Neural cell (in vitro differentiated cells): ENCODE measurements around the gene C1orf50. TPM values are rescaled to one million over a fixed set of nuclear protein-coding genes. Genes with fewer than 3 reads are reported as not detected.

ENCODE experiments used
- H2AFZ ChIP-seq: fragments of 200-600, 300-800 bp; sonication (generic), shearing (Covaris generic); 2 replicates; pipeline ENCODE4 v1.6.0; 2014; ENCODE audit warnings: low read depth, mild to moderate bottlenecking, antibody characterized with exemption, low read length, moderate library complexity
- H3F3A ChIP-seq: fragments of 200-600 bp; shearing (Covaris generic); 2 replicates; pipeline ENCODE4 v1.6.1; 2016; ENCODE audit warnings: mild to moderate bottlenecking, moderate library complexity, mixed read lengths, antibody characterized with exemption, low read length; ENCODE audit not compliant: insufficient read depth, poor library complexity, severe bottlenecking
- H3K27ac ChIP-seq: fragments of 200-600, 300-800 bp; sonication (generic), shearing (Covaris generic); 2 replicates; pipeline ENCODE4 v1.5.1; 2014; ENCODE audit warnings: mild to moderate bottlenecking, low read length, moderate library complexity
- H3K27me3 ChIP-seq: fragments of 300-800, 200-600 bp; sonication (generic), shearing (Covaris generic); 2 replicates; pipeline ENCODE4 v1.6.0; 2014; ENCODE audit warnings: mild to moderate bottlenecking, low read depth, low read length, moderate library complexity; ENCODE audit not compliant: insufficient read depth
- H3K36me3 ChIP-seq: fragments of 300-800, 200-600 bp; sonication (generic), shearing (Covaris generic); 2 replicates; pipeline ENCODE4 v1.5.1; 2014; ENCODE audit warnings: mild to moderate bottlenecking, antibody characterized with exemption, low read length, moderate library complexity; ENCODE audit not compliant: insufficient read depth
- H3K4me2 ChIP-seq: fragments of 300-800, 200-600 bp; sonication (generic), shearing (Covaris generic); 2 replicates; pipeline ENCODE4 v1.6.0; 2014; ENCODE audit warnings: mild to moderate bottlenecking, low read length
- H3K4me3 ChIP-seq: fragments of 300-800, 200-600 bp; sonication (generic), shearing (Covaris generic); 2 replicates; pipeline ENCODE4 v1.5.1; 2014; ENCODE audit warnings: mild to moderate bottlenecking, low read length, moderate library complexity
- H3K79me2 ChIP-seq: fragments of 200-600 bp; shearing (Covaris generic); replicated peaks from 2 replicates; pipeline ENCODE4 v1.6.0; 2014; ENCODE audit warnings: mild to moderate bottlenecking, low read length, moderate library complexity; ENCODE audit not compliant: insufficient read depth
- H3K9ac ChIP-seq: fragments of 300-800, 200-600 bp; sonication (generic), shearing (Covaris generic); 2 replicates; pipeline ENCODE4 v1.6.1; 2016; ENCODE audit warnings: mild to moderate bottlenecking, low read length, mixed read lengths
- H3K9me2 ChIP-seq: fragments of 200-600 bp; shearing (Covaris generic); 2 replicates; pipeline ENCODE4 v1.6.1; 2016; ENCODE audit warnings: mild to moderate bottlenecking, low read length, mixed read lengths; ENCODE audit not compliant: insufficient read depth
- H3K9me3 ChIP-seq: fragments of 200-600, 300-800 bp; sonication (generic), shearing (Covaris generic); 2 replicates; pipeline ENCODE4 v1.6.1; 2016; ENCODE audit warnings: mild to moderate bottlenecking, mixed run types, low read length, moderate library complexity, mixed read lengths
- H4K20me1 ChIP-seq: fragments of 200-600 bp; shearing (Covaris generic); 2 replicates; pipeline ENCODE4 v1.6.1; 2016; ENCODE audit warnings: mild to moderate bottlenecking, mixed run types; ENCODE audit not compliant: insufficient read depth
- EP300 ChIP-seq: fragments of 450-650 bp; conservative IDR thresholded peaks from 2 replicates; pipeline ENCODE4 v1.6.1; 2014; ENCODE audit warnings: antibody characterized with exemption, mild to moderate bottlenecking, moderate library complexity; ENCODE audit not compliant: poor library complexity, severe bottlenecking
- EZH2 ChIP-seq: fragments of 200-600, 300-800 bp; shearing (Covaris generic), sonication (generic); IDR thresholded peaks from 2 replicates; pipeline ENCODE4 v1.6.1; 2014; ENCODE audit warnings: antibody characterized with exemption, low read length, borderline replicate concordance, mild to moderate bottlenecking; ENCODE audit not compliant: insufficient read depth, poor library complexity, severe bottlenecking
- MXI1 ChIP-seq: fragments of 450-650 bp; conservative IDR thresholded peaks from 2 replicates; pipeline ENCODE4 v1.6.1; 2014; ENCODE audit warnings: antibody characterized with exemption, mild to moderate bottlenecking; ENCODE audit not compliant: poor library complexity, severe bottlenecking
- POLR2AphosphoS5 ChIP-seq: IDR thresholded peaks from 2 replicates; pipeline ENCODE4 v1.6.1; 2012
- RAD21 ChIP-seq: fragments of 450-650 bp; conservative IDR thresholded peaks from 2 replicates; pipeline ENCODE4 v1.6.1; 2014; ENCODE audit warnings: antibody characterized with exemption, mild to moderate bottlenecking, moderate library complexity
- SMC3 ChIP-seq: fragments of 450-650 bp; conservative IDR thresholded peaks from 2 replicates; pipeline ENCODE4 v1.6.1; 2014; ENCODE audit warnings: antibody characterized with exemption, mild to moderate bottlenecking, moderate library complexity; ENCODE audit not compliant: poor library complexity
- TAF1 ChIP-seq: IDR thresholded peaks from 2 replicates; pipeline ENCODE4 v1.6.1; 2012; ENCODE audit warnings: low read depth
- polyA plus RNA-seq: library from polyadenylated mRNA; depleted of rRNA; stranded (reverse); fragments of >200 nt; gene quantifications from 2 replicates; pipeline ENCODE4 v1.2.3, GENCODE V29; 2014
- TF ChIP-seq, protein P1 (sequence below): fragments of 450-650 bp; IDR thresholded peaks from 2 replicates; pipeline ENCODE4 v1.5.1; 2014; ENCODE audit warnings: antibody characterized with exemption, mild to moderate bottlenecking, moderate library complexity; ENCODE audit not compliant: poor library complexity, severe bottlenecking
- TF ChIP-seq, protein P2 (sequence below): IDR thresholded peaks from 2 replicates; pipeline ENCODE4 v1.6.1; 2012; ENCODE audit warnings: borderline replicate concordance

C1orf50 gene
- polyA plus RNA-seq, 1 donor from 2014 or later = 26.7 TPM

DNA sequence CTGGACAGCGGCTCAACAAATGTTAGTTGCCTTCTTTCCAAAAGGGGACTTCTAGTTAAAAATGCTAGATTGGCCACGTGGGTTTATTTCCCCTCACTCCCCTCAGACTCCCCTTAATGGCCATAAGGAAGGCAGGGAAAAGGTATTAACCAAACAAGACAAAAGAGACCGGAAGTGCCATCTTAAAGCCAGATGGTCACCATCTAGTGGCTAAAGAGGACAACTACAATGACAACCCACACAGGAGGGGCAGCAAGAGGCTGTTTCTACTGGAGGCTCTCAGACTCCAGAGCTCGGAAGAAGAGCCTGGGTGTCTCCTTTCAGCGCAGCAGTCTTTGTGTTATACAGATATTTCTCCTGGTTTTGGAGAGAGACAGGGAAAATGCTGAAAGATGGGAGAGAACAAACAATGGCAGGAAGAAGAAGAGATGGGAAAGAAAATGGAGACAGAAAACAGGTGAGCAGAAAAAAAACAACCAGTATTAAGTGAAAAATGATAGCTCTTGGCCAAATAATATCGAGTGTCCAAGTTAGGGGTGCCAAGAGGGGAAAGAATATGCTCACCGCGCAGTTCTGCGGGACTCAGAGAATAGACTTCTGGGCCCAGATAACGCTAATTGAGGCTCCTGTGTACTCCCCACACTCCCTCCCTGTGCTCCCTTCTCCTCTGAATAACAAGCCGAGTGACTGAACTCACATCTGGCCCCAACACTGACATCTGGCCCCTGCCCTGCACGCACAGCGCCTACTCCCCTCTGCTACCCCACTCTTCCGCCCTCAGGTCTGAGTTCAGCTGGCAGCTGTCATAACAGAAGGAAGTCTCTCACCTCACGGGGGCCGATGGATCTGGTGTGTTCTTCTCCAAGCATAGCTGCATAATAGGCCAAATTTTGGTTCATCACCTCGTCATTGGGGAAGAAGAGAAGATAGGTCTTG lies 9.8 kb upstream of the C1orf50 start:
- Histone ChIP-seq H3K27ac (no peak overlapping the region), H3K9ac (no peak overlapping the region), H3F3A (no peaks in the 10 kb centered on the region), H3K4me2 (no peak overlapping the region), H2AFZ (no peak overlapping the region), H3K9me2 (no peaks in the 10 kb centered on the region), H3K9me3 (peaks cover under 1% of the 10 kb centered on the region), H4K20me1 (no peaks in the 10 kb centered on the region), H3K36me3 (peaks cover 12% of the 10 kb centered on the region), H3K4me3 (no peak overlapping the region), H3K79me2 (no peaks in the 10 kb centered on the region), H3K27me3 (no peaks in the 10 kb centered on the region)
- TF ChIP-seq, protein P1, sequence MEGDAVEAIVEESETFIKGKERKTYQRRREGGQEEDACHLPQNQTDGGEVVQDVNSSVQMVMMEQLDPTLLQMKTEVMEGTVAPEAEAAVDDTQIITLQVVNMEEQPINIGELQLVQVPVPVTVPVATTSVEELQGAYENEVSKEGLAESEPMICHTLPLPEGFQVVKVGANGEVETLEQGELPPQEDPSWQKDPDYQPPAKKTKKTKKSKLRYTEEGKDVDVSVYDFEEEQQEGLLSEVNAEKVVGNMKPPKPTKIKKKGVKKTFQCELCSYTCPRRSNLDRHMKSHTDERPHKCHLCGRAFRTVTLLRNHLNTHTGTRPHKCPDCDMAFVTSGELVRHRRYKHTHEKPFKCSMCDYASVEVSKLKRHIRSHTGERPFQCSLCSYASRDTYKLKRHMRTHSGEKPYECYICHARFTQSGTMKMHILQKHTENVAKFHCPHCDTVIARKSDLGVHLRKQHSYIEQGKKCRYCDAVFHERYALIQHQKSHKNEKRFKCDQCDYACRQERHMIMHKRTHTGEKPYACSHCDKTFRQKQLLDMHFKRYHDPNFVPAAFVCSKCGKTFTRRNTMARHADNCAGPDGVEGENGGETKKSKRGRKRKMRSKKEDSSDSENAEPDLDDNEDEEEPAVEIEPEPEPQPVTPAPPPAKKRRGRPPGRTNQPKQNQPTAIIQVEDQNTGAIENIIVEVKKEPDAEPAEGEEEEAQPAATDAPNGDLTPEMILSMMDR = peak; percentile 67
- TF ChIP-seq RAD21 (peak; percentile 50), EP300 (no peak), MXI1 (no peak), TAF1 (no peak), SMC3 (peak; percentile 69), POLR2AphosphoS5 (no peak), EZH2 (no peak)
- TF ChIP-seq, protein P2, sequence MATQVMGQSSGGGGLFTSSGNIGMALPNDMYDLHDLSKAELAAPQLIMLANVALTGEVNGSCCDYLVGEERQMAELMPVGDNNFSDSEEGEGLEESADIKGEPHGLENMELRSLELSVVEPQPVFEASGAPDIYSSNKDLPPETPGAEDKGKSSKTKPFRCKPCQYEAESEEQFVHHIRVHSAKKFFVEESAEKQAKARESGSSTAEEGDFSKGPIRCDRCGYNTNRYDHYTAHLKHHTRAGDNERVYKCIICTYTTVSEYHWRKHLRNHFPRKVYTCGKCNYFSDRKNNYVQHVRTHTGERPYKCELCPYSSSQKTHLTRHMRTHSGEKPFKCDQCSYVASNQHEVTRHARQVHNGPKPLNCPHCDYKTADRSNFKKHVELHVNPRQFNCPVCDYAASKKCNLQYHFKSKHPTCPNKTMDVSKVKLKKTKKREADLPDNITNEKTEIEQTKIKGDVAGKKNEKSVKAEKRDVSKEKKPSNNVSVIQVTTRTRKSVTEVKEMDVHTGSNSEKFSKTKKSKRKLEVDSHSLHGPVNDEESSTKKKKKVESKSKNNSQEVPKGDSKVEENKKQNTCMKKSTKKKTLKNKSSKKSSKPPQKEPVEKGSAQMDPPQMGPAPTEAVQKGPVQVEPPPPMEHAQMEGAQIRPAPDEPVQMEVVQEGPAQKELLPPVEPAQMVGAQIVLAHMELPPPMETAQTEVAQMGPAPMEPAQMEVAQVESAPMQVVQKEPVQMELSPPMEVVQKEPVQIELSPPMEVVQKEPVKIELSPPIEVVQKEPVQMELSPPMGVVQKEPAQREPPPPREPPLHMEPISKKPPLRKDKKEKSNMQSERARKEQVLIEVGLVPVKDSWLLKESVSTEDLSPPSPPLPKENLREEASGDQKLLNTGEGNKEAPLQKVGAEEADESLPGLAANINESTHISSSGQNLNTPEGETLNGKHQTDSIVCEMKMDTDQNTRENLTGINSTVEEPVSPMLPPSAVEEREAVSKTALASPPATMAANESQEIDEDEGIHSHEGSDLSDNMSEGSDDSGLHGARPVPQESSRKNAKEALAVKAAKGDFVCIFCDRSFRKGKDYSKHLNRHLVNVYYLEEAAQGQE = no peak

DNA sequence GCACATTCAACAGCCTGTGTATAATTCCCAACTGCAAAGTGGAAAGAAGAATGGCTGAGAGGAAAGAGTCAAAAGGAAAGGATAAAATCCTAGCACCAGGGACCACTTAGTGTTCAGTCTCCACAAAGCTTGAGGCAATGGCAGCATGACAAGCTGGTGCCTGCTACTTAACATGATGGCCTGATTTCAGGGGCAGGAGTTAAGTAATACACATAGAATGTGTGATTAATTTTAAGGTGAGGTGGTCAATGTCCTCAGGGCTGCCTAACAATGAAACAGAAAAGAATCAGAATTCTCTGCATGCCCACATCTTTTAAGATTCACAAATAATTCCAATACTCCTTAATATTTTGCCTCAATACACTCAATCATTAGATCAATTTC lies 9.2 kb upstream of the C1orf50 start:
- Histone ChIP-seq H3K9ac (no peak overlapping the region), H3F3A (no peaks in the 10 kb centered on the region), H3K4me3 (no peak overlapping the region), H3K27ac (no peak overlapping the region), H2AFZ (no peak overlapping the region), H3K9me3 (no peaks in the 10 kb centered on the region), H3K9me2 (no peaks in the 10 kb centered on the region), H3K4me2 (no peak overlapping the region), H3K79me2 (peaks cover under 1% of the 10 kb centered on the region), H3K27me3 (no peaks in the 10 kb centered on the region), H4K20me1 (no peaks in the 10 kb centered on the region), H3K36me3 (peaks cover 5% of the 10 kb centered on the region)
- TF ChIP-seq EP300 (no peak), POLR2AphosphoS5 (no peak)
- TF ChIP-seq, protein P1 = no peak
